ENCODE data around the gene TXNDC5.

GRCh38 chr6:7905416-7905815 is 5.2 kb downstream of the TXNDC5 start:
- TF ChIP-seq ZNF549 (tag by site-specific recombination; IDR thresholded peaks at IDR 0.05) (no peak), ZNF341 (tag by site-specific recombination; IDR thresholded peaks at IDR 0.05; ENCODE audit: low read depth) (no peak), CTCF (tag by site-specific recombination; IDR thresholded peaks at IDR 0.05) (no peak), ZNF768 (tag by site-specific recombination; IDR thresholded peaks at IDR 0.05) (no peak), ZNF544 (tag by site-specific recombination; IDR thresholded peaks at IDR 0.05) (no peak), ZNF433 (tag by site-specific recombination; IDR thresholded peaks at IDR 0.05; ENCODE audit: low read depth) (no peak), ZNF670 (tag by site-specific recombination; IDR thresholded peaks at IDR 0.05; ENCODE audit: low read depth) (no peak), ZNF366 (tag by site-specific recombination; conservative IDR thresholded peaks at IDR 0.05) (no peak), ZNF658 (tag by site-specific recombination; IDR thresholded peaks at IDR 0.05) (no peak), ZNF138 (tag by site-specific recombination; IDR thresholded peaks at IDR 0.05; ENCODE audit: borderline replicate concordance) (no peak)
- TF ChIP-seq, protein P1, sequence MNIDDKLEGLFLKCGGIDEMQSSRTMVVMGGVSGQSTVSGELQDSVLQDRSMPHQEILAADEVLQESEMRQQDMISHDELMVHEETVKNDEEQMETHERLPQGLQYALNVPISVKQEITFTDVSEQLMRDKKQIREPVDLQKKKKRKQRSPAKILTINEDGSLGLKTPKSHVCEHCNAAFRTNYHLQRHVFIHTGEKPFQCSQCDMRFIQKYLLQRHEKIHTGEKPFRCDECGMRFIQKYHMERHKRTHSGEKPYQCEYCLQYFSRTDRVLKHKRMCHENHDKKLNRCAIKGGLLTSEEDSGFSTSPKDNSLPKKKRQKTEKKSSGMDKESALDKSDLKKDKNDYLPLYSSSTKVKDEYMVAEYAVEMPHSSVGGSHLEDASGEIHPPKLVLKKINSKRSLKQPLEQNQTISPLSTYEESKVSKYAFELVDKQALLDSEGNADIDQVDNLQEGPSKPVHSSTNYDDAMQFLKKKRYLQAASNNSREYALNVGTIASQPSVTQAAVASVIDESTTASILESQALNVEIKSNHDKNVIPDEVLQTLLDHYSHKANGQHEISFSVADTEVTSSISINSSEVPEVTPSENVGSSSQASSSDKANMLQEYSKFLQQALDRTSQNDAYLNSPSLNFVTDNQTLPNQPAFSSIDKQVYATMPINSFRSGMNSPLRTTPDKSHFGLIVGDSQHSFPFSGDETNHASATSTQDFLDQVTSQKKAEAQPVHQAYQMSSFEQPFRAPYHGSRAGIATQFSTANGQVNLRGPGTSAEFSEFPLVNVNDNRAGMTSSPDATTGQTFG (tag by site-specific recombination; IDR thresholded peaks at IDR 0.05; ENCODE audit: borderline replicate concordance) = no peak
- TF ChIP-seq, protein P2, sequence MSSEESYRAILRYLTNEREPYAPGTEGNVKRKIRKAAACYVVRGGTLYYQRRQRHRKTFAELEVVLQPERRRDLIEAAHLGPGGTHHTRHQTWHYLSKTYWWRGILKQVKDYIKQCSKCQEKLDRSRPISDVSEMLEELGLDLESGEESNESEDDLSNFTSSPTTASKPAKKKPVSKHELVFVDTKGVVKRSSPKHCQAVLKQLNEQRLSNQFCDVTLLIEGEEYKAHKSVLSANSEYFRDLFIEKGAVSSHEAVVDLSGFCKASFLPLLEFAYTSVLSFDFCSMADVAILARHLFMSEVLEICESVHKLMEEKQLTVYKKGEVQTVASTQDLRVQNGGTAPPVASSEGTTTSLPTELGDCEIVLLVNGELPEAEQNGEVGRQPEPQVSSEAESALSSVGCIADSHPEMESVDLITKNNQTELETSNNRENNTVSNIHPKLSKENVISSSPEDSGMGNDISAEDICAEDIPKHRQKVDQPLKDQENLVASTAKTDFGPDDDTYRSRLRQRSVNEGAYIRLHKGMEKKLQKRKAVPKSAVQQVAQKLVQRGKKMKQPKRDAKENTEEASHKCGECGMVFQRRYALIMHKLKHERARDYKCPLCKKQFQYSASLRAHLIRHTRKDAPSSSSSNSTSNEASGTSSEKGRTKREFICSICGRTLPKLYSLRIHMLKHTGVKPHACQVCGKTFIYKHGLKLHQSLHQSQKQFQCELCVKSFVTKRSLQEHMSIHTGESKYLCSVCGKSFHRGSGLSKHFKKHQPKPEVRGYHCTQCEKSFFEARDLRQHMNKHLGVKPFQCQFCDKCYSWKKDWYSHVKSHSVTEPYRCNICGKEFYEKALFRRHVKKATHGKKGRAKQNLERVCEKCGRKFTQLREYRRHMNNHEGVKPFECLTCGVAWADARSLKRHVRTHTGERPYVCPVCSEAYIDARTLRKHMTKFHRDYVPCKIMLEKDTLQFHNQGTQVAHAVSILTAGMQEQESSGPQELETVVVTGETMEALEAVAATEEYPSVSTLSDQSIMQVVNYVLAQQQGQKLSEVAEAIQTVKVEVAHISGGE (tag by site-specific recombination; conservative IDR thresholded peaks at IDR 0.05; ENCODE audit: low read depth) = no peak

Data from HEK293 (cell line).